Suprapubic skin (tissue), 4 donors: Measurements from ENCODE around the gene GNG4.

Experiments used
- CTCF ChIP-seq, 2 donors: fragments of 200-600 bp in 1 of 2; fragments of 450-650 bp in 1 of 2; sonication (generic) in 1 of 2; IDR thresholded peaks; one replicate each; pipeline ENCODE4 v1.5.1; 2016 to 2019; ENCODE audit warnings: antibody characterized with exemption in 2 of 2, mild to moderate bottlenecking in 1 of 2, moderate library complexity in 1 of 2
- EP300 ChIP-seq: sonication (generic); formaldehyde crosslinking; IDR thresholded peaks from one replicate; pipeline ENCODE4 v1.6.1; 2017; ENCODE audit warnings: antibody characterized with exemption
- POLR2A ChIP-seq, 2 donors: fragments of 450-650 bp; IDR thresholded peaks; one replicate each; pipeline ENCODE4 v1.6.1; 2017; ENCODE audit warnings: antibody characterized with exemption in 2 of 2, mild to moderate bottlenecking in 2 of 2, moderate library complexity in 2 of 2
- POLR2AphosphoS5 ChIP-seq, 3 donors: sonication (generic); formaldehyde crosslinking; IDR thresholded peaks; one replicate each; pipeline ENCODE4 v1.6.1; 2017; ENCODE audit warnings: antibody characterized with exemption in 3 of 3

DNA sequence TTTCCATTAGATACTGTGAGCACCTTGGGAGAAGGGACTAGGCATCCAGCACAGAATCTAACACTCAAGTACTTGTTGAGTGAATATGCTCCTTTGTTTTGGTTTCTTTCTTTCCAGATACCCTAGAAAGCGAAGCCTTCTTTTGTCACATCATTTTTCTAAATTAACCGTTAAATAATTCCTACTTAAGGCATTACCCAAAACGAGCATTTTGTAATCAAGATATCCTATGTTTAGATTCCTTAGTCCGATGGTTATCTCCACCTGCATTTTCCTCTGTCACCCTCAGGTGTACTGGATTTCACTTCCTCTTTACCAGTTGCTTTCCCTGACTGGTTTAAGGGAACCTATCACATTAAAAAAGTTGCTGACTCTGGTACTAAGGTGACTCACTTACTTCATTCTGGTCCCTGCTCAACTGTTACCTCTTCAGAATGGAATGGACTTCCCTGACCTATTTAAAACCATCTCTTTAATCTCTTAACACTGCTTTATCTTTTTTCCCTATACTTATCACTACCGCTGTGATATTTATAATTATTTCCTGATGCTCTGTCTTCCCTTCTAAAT, 148.5 kb downstream of the GNG4 start:
- TF ChIP-seq POLR2AphosphoS5 (IDR thresholded peaks at IDR 0.05) (no peak), POLR2A (IDR thresholded peaks at IDR 0.05) (no peak), CTCF (IDR thresholded peaks at IDR 0.05) (no peak), EP300 (no peak)
